HepG2 (cell line): Measurements from ENCODE around the gene HMGN1. TPM values are rescaled to one million over a fixed set of nuclear protein-coding genes. Genes with fewer than 3 reads are reported as not detected.

Experiments
- CBFB ChIP-seq: sonication (generic); formaldehyde crosslinking; IDR thresholded peaks from 2 replicates; pipeline ENCODE4 v1.4.0; 2020; ENCODE audit warnings: missing genetic modification reagents
- CEBPG ChIP-seq: IDR thresholded peaks from 2 replicates; pipeline ENCODE4 v1.6.1; 2016
- HOXA7 ChIP-seq: sonication (generic); formaldehyde crosslinking; IDR thresholded peaks from 2 replicates; pipeline ENCODE4 v1.8.1; 2022; ENCODE audit warnings: mild to moderate bottlenecking, missing genetic modification reagents, moderate library complexity
- KDM3A ChIP-seq: IDR thresholded peaks from 2 replicates; pipeline ENCODE4 v1.6.1; 2018; ENCODE audit warnings: low read depth, missing compliant biosample characterization
- KLF13 ChIP-seq: sonication (generic); formaldehyde crosslinking; IDR thresholded peaks from 2 replicates; pipeline ENCODE4 v1.4.0; 2020; ENCODE audit warnings: mild to moderate bottlenecking, missing genetic modification reagents
- KLF9 ChIP-seq: IDR thresholded peaks from 2 replicates; pipeline ENCODE4 v1.6.1; 2016; ENCODE audit warnings: low read depth
- ONECUT2 ChIP-seq: sonication (generic); formaldehyde crosslinking; IDR thresholded peaks from 2 replicates; pipeline ENCODE4 v1.4.0; 2020; ENCODE audit warnings: missing genetic modification reagents
- RNF2 ChIP-seq: fragments of 450-650 bp; conservative IDR thresholded peaks from 2 replicates; pipeline ENCODE4 v1.6.1; 2016; ENCODE audit warnings: low read depth
- SMAD1 ChIP-seq: sonication (generic); formaldehyde crosslinking; IDR thresholded peaks from 2 replicates; pipeline ENCODE4 v1.4.0; 2020; ENCODE audit warnings: missing genetic modification reagents, low read depth, mild to moderate bottlenecking, borderline replicate concordance
- SMAD3 ChIP-seq: sonication (generic); formaldehyde crosslinking; IDR thresholded peaks from 2 replicates; pipeline ENCODE4 v1.4.0; 2020; ENCODE audit warnings: missing genetic modification reagents
- ZNF225 ChIP-seq: sonication (generic); formaldehyde crosslinking; IDR thresholded peaks from 2 replicates; pipeline ENCODE4 v1.4.0; 2020; ENCODE audit warnings: mild to moderate bottlenecking, missing genetic modification reagents
- ZNF331 ChIP-seq: sonication (generic); formaldehyde crosslinking; IDR thresholded peaks from 2 replicates; pipeline ENCODE4 v1.4.0; 2020; ENCODE audit warnings: missing genetic modification reagents
- ZNF546 ChIP-seq: sonication (generic); formaldehyde crosslinking; conservative IDR thresholded peaks from 2 replicates; pipeline ENCODE4 v1.8.1; 2023; ENCODE audit warnings: mild to moderate bottlenecking, missing genetic modification reagents
- ZNF777 ChIP-seq: sonication (generic); formaldehyde crosslinking; IDR thresholded peaks from 2 replicates; pipeline ENCODE4 v1.4.0; 2020; ENCODE audit warnings: missing genetic modification reagents
- polyA plus RNA-seq, 8 experiments: library from polyadenylated mRNA; depleted of rRNA in 3 of 8; stranded (reverse) in 7 of 8; unstranded in 1 of 8; fragments of >200 nt; fragmentation: Illumina TruSeq in 4 of 8; extraction: Trizol in 4 of 8; gene quantifications; 2 replicates each; pipeline versions ENCODE4 v1.2.1 to v1.2.3, GENCODE V29; 2011 to 2016; ENCODE audit warnings: low read depth in 4 of 8, missing spikeins in 1 of 8, mixed read lengths in 1 of 8; ENCODE audit not compliant: insufficient read depth in 1 of 8
- total RNA-seq, 5 experiments: library from RNA; depleted of rRNA; stranded (reverse); fragments of >200 nt; fragmentation: Illumina TruSeq; extraction: Trizol; gene quantifications; 2 replicates each; pipeline ENCODE4 v1.2.3, GENCODE V29; 2016; ENCODE audit warnings: low read depth in 1 of 5
- TF ChIP-seq, protein P1 (sequence below): sonication (generic); formaldehyde crosslinking; IDR thresholded peaks from 2 replicates; pipeline ENCODE4 v1.8.1; 2023; ENCODE audit warnings: mild to moderate bottlenecking, moderate library complexity, missing genetic modification reagents
- TF ChIP-seq, protein P2 (sequence below): IDR thresholded peaks from 2 replicates; pipeline ENCODE4 v1.6.1; 2018; ENCODE audit warnings: missing genetic modification reagents
- TF ChIP-seq, protein P3 (sequence below): sonication (generic); formaldehyde crosslinking; IDR thresholded peaks from 2 replicates; pipeline ENCODE4 v1.8.0; 2022; ENCODE audit warnings: mild to moderate bottlenecking, missing genetic modification reagents; ENCODE audit not compliant: insufficient replicate concordance
- TF ChIP-seq, protein P4 (sequence below): sonication (generic); formaldehyde crosslinking; IDR thresholded peaks from 2 replicates; pipeline ENCODE4 v1.5.0; 2020; ENCODE audit warnings: missing genetic modification reagents, mild to moderate bottlenecking, borderline replicate concordance
- TF ChIP-seq, protein P5 (sequence below): sonication (generic); formaldehyde crosslinking; IDR thresholded peaks from 2 replicates; pipeline ENCODE4 v1.4.0; 2020; ENCODE audit warnings: missing genetic modification reagents
- TF ChIP-seq, protein P6 (sequence below): sonication (generic); formaldehyde crosslinking; conservative IDR thresholded peaks from 2 replicates; pipeline ENCODE4 v1.5.0; 2020; ENCODE audit warnings: missing genetic modification reagents

Gene HMGN1
- total and polyA plus RNA-seq, 2 of the 13 experiments (the other 11 are each of a cell fraction or from before 2014, with no cell fraction given), result 104 to 286 TPM

DNA sequence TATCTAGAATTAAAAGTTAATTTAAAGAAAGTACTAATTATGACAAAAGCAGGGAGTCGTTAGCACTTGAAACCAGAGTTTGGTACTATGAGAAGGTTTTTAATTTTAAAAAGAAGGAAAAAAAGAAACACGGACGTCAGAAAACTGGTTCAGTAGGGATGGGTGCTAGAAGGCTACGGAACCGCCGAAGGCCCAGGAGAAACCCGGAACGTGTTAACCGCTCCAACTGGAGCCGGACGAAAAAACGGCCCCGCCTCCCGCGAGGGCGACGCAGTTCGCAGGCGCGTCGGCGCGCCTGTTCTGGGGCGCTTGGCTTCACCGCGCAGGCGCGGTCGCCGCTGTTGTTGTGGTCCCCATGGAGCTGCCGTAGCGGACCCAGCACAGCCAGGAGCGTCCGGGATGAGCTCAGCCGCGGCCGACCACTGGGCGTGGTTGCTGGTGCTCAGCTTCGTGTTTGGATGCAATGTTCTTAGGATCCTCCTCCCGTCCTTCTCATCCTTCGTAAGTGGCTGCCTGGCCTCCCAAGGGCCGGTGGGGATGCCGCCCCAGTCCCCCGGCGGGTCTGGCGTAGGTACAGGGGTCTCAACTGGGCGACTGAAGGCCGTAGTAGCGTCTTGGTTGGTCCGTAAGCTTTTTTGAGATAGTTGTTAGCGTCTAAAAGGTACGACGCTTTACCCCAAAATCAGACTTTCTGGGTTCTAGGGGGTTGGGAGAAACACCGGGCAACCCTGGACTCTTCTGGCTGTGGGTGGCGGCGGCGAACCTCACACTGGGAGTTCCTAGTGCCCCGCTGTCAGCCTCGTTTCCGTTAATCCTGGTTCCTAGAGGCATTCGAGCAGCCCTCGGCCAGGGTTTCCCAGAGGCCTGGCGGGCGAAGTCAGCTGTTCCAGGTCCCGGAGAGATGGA is 31.4 kb upstream of the HMGN1 start (continued):
- TF ChIP-seq HOXA7 (CRISPR knock-in tag) (no peak), ZNF225 (no peak), KDM3A (CRISPR knock-in tag) (no peak), SMAD1 (no peak), ONECUT2 (CRISPR knock-in tag) (no peak), CBFB (CRISPR knock-in tag) (no peak), KLF13 (CRISPR knock-in tag) (no peak), SMAD3 (0 out of 2 replicates have a peak, but pooled peaks have one; percentile 47), ZNF331 (CRISPR knock-in tag) (peak; percentile 53; the same call in 1 of the 2 replicates), ZNF777 (no peak), KLF9 (CRISPR knock-in tag) (peak; percentile 52; the same call in 1 of the 2 replicates), RNF2 (no peak), ZNF546 (no peak; the same call in 1 of the 2 replicates), CEBPG (no peak)
- TF ChIP-seq, protein P1, sequence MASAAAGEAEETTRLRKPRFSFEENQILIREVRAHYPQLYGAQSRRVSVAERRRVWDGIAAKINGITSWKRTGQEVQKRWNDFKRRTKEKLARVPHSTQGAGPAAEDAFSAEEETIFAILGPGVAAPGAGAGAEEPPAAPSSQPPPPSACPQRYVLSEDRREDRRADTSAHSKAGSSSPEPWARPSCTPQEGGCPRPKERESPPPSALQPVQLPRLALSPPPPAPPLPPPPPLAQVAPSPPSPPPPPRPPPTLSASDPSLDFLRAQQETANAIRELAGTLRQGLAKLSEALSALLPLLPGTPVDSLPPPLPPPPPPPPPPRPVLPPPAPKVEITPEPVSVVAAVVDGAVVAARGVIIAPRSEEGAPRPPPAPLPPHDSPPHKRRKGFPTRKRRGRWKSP (CRISPR knock-in tag), result 0 out of 2 replicates have a peak, but pooled peaks have one; percentile 25
- TF ChIP-seq, protein P2, sequence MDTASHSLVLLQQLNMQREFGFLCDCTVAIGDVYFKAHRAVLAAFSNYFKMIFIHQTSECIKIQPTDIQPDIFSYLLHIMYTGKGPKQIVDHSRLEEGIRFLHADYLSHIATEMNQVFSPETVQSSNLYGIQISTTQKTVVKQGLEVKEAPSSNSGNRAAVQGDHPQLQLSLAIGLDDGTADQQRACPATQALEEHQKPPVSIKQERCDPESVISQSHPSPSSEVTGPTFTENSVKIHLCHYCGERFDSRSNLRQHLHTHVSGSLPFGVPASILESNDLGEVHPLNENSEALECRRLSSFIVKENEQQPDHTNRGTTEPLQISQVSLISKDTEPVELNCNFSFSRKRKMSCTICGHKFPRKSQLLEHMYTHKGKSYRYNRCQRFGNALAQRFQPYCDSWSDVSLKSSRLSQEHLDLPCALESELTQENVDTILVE, result no peak
- TF ChIP-seq, protein P3, sequence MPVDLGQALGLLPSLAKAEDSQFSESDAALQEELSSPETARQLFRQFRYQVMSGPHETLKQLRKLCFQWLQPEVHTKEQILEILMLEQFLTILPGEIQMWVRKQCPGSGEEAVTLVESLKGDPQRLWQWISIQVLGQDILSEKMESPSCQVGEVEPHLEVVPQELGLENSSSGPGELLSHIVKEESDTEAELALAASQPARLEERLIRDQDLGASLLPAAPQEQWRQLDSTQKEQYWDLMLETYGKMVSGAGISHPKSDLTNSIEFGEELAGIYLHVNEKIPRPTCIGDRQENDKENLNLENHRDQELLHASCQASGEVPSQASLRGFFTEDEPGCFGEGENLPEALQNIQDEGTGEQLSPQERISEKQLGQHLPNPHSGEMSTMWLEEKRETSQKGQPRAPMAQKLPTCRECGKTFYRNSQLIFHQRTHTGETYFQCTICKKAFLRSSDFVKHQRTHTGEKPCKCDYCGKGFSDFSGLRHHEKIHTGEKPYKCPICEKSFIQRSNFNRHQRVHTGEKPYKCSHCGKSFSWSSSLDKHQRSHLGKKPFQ (CRISPR knock-in tag), result no peak
- TF ChIP-seq, protein P4, sequence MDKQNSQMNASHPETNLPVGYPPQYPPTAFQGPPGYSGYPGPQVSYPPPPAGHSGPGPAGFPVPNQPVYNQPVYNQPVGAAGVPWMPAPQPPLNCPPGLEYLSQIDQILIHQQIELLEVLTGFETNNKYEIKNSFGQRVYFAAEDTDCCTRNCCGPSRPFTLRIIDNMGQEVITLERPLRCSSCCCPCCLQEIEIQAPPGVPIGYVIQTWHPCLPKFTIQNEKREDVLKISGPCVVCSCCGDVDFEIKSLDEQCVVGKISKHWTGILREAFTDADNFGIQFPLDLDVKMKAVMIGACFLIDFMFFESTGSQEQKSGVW (CRISPR knock-in tag), result no peak
- TF ChIP-seq, protein P5, sequence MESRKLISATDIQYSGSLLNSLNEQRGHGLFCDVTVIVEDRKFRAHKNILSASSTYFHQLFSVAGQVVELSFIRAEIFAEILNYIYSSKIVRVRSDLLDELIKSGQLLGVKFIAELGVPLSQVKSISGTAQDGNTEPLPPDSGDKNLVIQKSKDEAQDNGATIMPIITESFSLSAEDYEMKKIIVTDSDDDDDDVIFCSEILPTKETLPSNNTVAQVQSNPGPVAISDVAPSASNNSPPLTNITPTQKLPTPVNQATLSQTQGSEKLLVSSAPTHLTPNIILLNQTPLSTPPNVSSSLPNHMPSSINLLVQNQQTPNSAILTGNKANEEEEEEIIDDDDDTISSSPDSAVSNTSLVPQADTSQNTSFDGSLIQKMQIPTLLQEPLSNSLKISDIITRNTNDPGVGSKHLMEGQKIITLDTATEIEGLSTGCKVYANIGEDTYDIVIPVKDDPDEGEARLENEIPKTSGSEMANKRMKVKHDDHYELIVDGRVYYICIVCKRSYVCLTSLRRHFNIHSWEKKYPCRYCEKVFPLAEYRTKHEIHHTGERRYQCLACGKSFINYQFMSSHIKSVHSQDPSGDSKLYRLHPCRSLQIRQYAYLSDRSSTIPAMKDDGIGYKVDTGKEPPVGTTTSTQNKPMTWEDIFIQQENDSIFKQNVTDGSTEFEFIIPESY (CRISPR knock-in tag), result no peak
- TF ChIP-seq, protein P6, sequence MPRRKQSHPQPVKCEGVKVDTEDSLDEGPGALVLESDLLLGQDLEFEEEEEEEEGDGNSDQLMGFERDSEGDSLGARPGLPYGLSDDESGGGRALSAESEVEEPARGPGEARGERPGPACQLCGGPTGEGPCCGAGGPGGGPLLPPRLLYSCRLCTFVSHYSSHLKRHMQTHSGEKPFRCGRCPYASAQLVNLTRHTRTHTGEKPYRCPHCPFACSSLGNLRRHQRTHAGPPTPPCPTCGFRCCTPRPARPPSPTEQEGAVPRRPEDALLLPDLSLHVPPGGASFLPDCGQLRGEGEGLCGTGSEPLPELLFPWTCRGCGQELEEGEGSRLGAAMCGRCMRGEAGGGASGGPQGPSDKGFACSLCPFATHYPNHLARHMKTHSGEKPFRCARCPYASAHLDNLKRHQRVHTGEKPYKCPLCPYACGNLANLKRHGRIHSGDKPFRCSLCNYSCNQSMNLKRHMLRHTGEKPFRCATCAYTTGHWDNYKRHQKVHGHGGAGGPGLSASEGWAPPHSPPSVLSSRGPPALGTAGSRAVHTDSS (CRISPR knock-in tag), result no peak
